GM08714 (cell line): ENCODE results near the gene GNAI2.
"Not testable (repeated sequence)": the region's sequence is repeated elsewhere in the genome, so short reads cannot be mapped to it uniquely, and the experiment has no call there.

Experiments used
- H3K4me3 ChIP-seq: fragments of 200-500 bp; sonication (Bioruptor generic); 2 replicates; pipeline ENCODE4 v1.5.1; 2014; ENCODE audit warnings: mild to moderate bottlenecking, low read length, inconsistent platforms
- ZNF274 ChIP-seq: IDR thresholded peaks from 2 replicates; pipeline ENCODE4 v1.6.1; 2012; ENCODE audit warnings: mild to moderate bottlenecking, low read depth, low read length

The GNAI2 gene

GRCh38 chr3:50201573-50202315 is 34.3 kb upstream of the GNAI2 start:
- TF ChIP-seq ZNF274: no peak
- H3K4me3 ChIP-seq: no peak overlapping the region

GRCh38 chr3:50202353-50203112 is 33.5 kb upstream of the GNAI2 start:
- TF ChIP-seq ZNF274: no peak
- H3K4me3 ChIP-seq: no peak overlapping the region

GRCh38 chr3:50203113-50203808 is 32.7 kb upstream of the GNAI2 start:
- no peak overlapping the region for H3K4me3 ChIP-seq
- TF ChIP-seq ZNF274: no peak

- no peak for TF ChIP-seq ZNF274
- H3K4me3 ChIP-seq: no peak overlapping the region
Observed at GRCh38 chr3:50203809-50204803, 31.9 kb upstream of the GNAI2 start.

- no peak within 1 kb of the TSS for H3K4me3 ChIP-seq
- TF ChIP-seq ZNF274: no peak
Observed at GRCh38 chr3:50204804-50205412, 31.1 kb upstream of the GNAI2 start, which contains the start of gene SLC38A3. SLC38A3 (plus strand) TSS chr3:50205271; CDS start chr3:50214200, 8,929 bp downstream.

- TF ChIP-seq ZNF274: no peak
- H3K4me3 ChIP-seq: no peak overlapping the region
Observed at GRCh38 chr3:50205413-50206276, 30.4 kb upstream of the GNAI2 start.

GRCh38 chr3:50207359-50208042 is 28.5 kb upstream of the GNAI2 start:
- TF ChIP-seq ZNF274: no peak
- no peak overlapping the region for H3K4me3 ChIP-seq

GRCh38 chr3:50208677-50209344 is 27.2 kb upstream of the GNAI2 start:
- no peak for TF ChIP-seq ZNF274

GRCh38 chr3:50210176-50210509 is 25.9 kb upstream of the GNAI2 start:
- no peak overlapping the region for H3K4me3 ChIP-seq

More at GRCh38 chr3:50208677-50209344, 27.2 kb upstream of the GNAI2 start:
- no peak overlapping the region for H3K4me3 ChIP-seq

GRCh38 chr3:50210510-50211367 is 25.3 kb upstream of the GNAI2 start:
- no peak overlapping the region for H3K4me3 ChIP-seq
- no peak for TF ChIP-seq ZNF274

More at GRCh38 chr3:50210176-50210509, 25.9 kb upstream of the GNAI2 start:
- TF ChIP-seq ZNF274: no peak

GRCh38 chr3:50211368-50211717 is 24.7 kb upstream of the GNAI2 start:
- H3K4me3 ChIP-seq: not testable (repeated sequence)
